Measurements from ENCODE around the gene GUCD1. TPM values are rescaled to one million over a fixed set of nuclear protein-coding genes. Genes with fewer than 3 reads are reported as not detected.
"Not testable (repeated sequence)": the region's sequence is repeated elsewhere in the genome, so short reads cannot be mapped to it uniquely, and the experiment has no call there.

Gene GUCD1
- total RNA-seq, 2 donors from 2014 or later, result 96.4 to 98.2 TPM

DNA sequence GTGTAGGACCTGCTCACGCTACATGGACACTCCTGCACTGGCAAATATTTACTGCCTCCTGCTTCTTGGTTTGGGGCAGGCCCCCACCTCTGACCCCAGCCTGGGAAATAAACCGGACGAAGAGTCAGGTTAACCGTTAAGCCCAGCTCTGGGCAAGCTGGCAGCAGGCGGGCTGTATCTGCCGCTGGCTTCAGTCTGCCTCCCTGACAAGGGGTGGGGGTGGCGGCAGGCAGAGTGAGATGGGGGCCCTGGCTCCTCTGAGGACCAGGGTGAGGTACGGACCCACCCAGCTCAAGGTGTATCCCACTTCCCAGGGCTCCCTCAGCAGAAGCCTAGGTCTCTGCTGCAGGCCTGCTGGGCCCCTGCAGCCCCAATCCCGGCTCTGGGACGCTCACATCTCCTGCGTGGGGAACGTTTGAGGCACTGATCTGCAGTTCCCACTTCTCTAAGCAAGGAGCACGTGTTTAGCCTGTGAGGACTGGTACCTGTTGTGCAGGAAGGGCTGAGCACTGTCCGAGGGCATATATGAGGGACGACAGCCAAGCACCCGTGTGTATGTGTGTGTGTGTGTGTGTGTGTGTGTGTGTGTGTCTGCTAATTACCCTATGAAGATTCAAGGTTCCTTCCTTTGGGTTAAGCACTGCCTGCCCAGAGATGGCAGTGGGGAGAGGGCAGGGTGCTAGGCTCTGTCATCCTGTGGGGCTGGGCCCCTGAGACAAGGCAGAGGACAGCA is 39.1 kb upstream of the GUCD1 start:
- Mint-ChIP-seq H3K9me3 (no peaks in the 10 kb centered on the region), H3K27ac (no peak overlapping the region), H3K4me3 (peak overlapping the region in 1 of 2 donors; percentile 71), H3K4me1 (ENCODE audit: low read depth) (no peaks in the 10 kb centered on the region), H3K27me3 (ENCODE audit: low read depth) (peaks cover 5% of the 10 kb centered on the region), H3K36me3 (ENCODE audit: insufficient read depth in 2 of 2) (no peaks in the 10 kb centered on the region)
- ATAC-seq (replicated peaks in 1 of 2) (no peak), DNase-seq (no peak)

GRCh38 chr22:24593559-24593835 is 38.6 kb upstream of the GUCD1 start:
- DNase-seq; ATAC-seq (replicated peaks in 1 of 2); H3K27ac Mint-ChIP-seq; H3K4me1 Mint-ChIP-seq (ENCODE audit: low read depth); H3K9me3 Mint-ChIP-seq; H3K27me3 Mint-ChIP-seq (ENCODE audit: low read depth); H3K36me3 Mint-ChIP-seq (ENCODE audit: insufficient read depth in 2 of 2): not testable (repeated sequence)
- H3K4me3 Mint-ChIP-seq, result peak overlapping the region; percentile 67 to 71

- Mint-ChIP-seq H3K4me3 (peak within 1 kb of the TSS; percentile 85 to 87), H3K27me3 (ENCODE audit: low read depth) (peaks cover 5% of the 10 kb centered on the region), H3K4me1 (ENCODE audit: low read depth) (no peaks in the 10 kb centered on the region), H3K27ac (no peak within 1 kb of the TSS), H3K9me3 (no peaks in the 10 kb centered on the region), H3K36me3 (ENCODE audit: insufficient read depth in 2 of 2) (no peaks in the 10 kb centered on the region)
- DNase-seq (peak; percentile 55 to 63), ATAC-seq (replicated peaks in 1 of 2) (peak; percentile 80 to 88)
Measured at GRCh38 chr22:24592851-24593558, 38.1 kb upstream of the GUCD1 start, which contains the start of gene LRRC75B. Gene LRRC75B (minus strand): TSS chr22:24593073. CDS start chr22:24593039, 34 bp downstream.

GRCh38 chr22:24592058-24592850 is 37.3 kb upstream of the GUCD1 start:
- ATAC-seq (replicated peaks in 1 of 2) (peak; percentile 29 to 39), DNase-seq (peak; percentile 11 to 19)
- Mint-ChIP-seq H3K27ac (no peak overlapping the region), H3K27me3 (ENCODE audit: low read depth) (peaks cover 5% of the 10 kb centered on the region), H3K36me3 (ENCODE audit: insufficient read depth in 2 of 2) (no peaks in the 10 kb centered on the region), H3K4me3 (peak overlapping the region; percentile 85 to 87), H3K4me1 (ENCODE audit: low read depth) (no peaks in the 10 kb centered on the region), H3K9me3 (no peaks in the 10 kb centered on the region)

DNA sequence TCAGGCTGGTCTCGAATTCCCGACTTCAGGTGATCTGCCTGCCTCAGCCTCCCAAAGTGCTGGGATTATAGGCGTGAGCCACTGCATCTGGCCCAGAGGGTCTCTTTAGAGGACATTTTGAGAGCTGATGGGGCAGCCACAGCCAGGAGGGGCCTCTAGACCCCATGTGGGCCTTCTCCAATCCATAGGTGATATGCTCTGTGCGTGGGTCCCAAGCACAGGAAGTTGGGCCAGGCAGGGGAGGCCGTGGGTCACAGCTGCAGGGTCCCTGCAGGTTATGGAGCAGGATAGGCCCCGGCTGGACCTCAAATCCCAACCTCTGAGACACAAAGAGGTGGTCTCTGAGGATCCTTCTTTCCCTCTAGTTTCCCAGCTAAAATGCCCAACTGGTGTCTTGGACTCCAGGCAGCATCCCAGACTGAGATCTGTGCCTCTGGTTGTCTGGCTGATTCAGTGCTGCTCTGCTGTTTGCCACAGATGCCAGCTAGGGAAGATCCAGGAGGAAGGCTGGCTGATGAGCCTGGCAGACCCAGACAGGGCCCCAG is 36.4 kb upstream of the GUCD1 start:
- H3K27me3 Mint-ChIP-seq (ENCODE audit: low read depth), result peaks cover 5% of the 10 kb centered on the region
- ATAC-seq (replicated peaks in 1 of 2) (no peak), DNase-seq (no peak)
- H3K4me3 Mint-ChIP-seq, result no peak overlapping the region
- H3K9me3 Mint-ChIP-seq, result no peaks in the 10 kb centered on the region
- no peak overlapping the region for H3K27ac Mint-ChIP-seq
- no peaks in the 10 kb centered on the region for H3K36me3 Mint-ChIP-seq (ENCODE audit: insufficient read depth in 2 of 2)
- H3K4me1 Mint-ChIP-seq (ENCODE audit: low read depth), result no peaks in the 10 kb centered on the region

DNA sequence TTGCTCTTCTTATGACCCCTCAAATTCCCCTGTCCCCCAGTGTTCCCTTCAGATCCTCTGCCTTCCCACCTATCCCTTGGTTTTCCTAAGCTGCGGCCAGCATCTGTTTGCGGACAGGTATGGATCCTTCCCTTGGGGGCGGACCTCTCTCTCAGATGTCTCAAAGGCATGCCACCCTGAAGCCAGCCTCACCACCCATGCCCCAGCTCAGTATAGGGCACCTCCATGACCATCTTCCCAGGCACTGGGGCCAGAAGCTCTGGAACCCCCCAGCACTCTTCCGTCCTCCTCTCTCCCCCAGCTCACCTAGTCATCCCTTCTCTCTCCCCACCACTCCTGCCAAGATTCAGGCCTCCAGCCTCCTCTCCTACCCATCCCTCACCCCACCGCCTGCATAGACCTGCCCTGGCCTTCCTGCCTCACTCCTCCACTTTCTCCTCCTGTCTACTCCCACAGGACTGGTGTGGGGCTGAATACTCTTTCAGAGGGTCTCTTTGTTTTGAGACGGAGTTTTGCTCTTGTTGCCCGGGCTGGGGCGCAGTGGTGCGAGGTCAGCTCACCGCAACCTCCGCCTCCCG is 35.7 kb upstream of the GUCD1 start:
- H3K27ac Mint-ChIP-seq, result no peak overlapping the region
- H3K27me3 Mint-ChIP-seq (ENCODE audit: low read depth), result peaks cover 5% of the 10 kb centered on the region
- H3K9me3 Mint-ChIP-seq, result no peaks in the 10 kb centered on the region
- H3K4me1 Mint-ChIP-seq (ENCODE audit: low read depth), result no peaks in the 10 kb centered on the region
- no peak for DNase-seq
- ATAC-seq (replicated peaks in 1 of 2), result no peak
- no peak overlapping the region for H3K4me3 Mint-ChIP-seq
- no peaks in the 10 kb centered on the region for H3K36me3 Mint-ChIP-seq (ENCODE audit: insufficient read depth in 2 of 2)

GRCh38 chr22:24589518-24590030 is 34.6 kb upstream of the GUCD1 start:
- no peaks in the 10 kb centered on the region for H3K4me1 Mint-ChIP-seq (ENCODE audit: low read depth)
- H3K27me3 Mint-ChIP-seq (ENCODE audit: low read depth), result peaks cover 5% of the 10 kb centered on the region
- no peak overlapping the region for H3K27ac Mint-ChIP-seq
- DNase-seq (no peak), ATAC-seq (replicated peaks in 1 of 2) (no peak)
- H3K9me3 Mint-ChIP-seq, result no peaks in the 10 kb centered on the region
- H3K36me3 Mint-ChIP-seq (ENCODE audit: insufficient read depth in 2 of 2), result no peaks in the 10 kb centered on the region
- H3K4me3 Mint-ChIP-seq, result no peak overlapping the region

DNA sequence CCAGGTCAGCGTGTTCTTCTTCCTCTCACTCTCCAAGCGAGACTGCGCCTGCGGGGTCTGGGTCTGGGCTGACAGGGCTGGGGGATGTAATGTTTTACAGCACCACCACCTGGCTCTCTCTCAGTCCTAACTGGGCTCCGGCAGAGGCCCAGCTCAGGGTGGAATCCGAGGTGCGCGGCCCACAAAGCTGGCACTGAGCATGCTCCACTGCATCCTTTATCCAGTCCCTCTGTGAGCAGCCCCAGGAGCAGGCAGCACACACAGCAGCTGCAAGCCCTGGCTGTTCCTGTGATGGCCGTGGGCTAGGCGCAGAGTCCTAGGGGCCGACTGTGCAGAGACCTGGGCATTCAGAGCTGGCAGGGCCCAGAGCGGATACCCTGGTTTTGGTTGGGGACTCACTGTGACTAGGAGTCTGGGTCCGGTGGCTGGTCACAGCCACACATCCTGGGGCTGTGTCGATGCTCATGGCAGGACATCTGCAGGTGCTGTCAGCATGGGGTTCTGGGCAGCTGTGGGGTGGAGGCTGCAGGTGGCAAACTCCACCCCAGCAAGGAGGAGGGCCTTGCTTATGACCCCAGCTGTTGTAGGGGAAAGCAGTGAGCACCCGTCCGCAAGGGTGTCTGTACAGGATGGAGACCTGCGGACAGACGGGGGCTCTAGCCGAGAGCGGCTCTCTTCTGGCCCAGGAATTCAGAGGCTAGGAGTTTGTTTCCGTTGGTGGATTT is 34.0 kb upstream of the GUCD1 start:
- ATAC-seq (replicated peaks in 1 of 2), result no peak

GRCh38 chr22:24588381-24588756 is 33.4 kb upstream of the GUCD1 start:
- ATAC-seq (replicated peaks in 1 of 2), result no peak
- H3K27ac Mint-ChIP-seq, result no peak overlapping the region
- no peaks in the 10 kb centered on the region for H3K36me3 Mint-ChIP-seq (ENCODE audit: insufficient read depth in 2 of 2)
- H3K4me1 Mint-ChIP-seq (ENCODE audit: low read depth), result no peaks in the 10 kb centered on the region
- H3K27me3 Mint-ChIP-seq (ENCODE audit: low read depth), result peaks cover 5% of the 10 kb centered on the region
- H3K4me3 Mint-ChIP-seq, result no peak overlapping the region
- no peak for DNase-seq
- H3K9me3 Mint-ChIP-seq, result no peaks in the 10 kb centered on the region

More for the DNA sequence above, 34.0 kb upstream of the GUCD1 start:
- Mint-ChIP-seq H3K36me3 (ENCODE audit: insufficient read depth in 2 of 2) (no peaks in the 10 kb centered on the region), H3K4me3 (no peak overlapping the region), H3K9me3 (no peaks in the 10 kb centered on the region), H3K27me3 (ENCODE audit: low read depth) (peaks cover 5% of the 10 kb centered on the region), H3K4me1 (ENCODE audit: low read depth) (no peaks in the 10 kb centered on the region), H3K27ac (no peak overlapping the region)
- DNase-seq, result no peak

DNA sequence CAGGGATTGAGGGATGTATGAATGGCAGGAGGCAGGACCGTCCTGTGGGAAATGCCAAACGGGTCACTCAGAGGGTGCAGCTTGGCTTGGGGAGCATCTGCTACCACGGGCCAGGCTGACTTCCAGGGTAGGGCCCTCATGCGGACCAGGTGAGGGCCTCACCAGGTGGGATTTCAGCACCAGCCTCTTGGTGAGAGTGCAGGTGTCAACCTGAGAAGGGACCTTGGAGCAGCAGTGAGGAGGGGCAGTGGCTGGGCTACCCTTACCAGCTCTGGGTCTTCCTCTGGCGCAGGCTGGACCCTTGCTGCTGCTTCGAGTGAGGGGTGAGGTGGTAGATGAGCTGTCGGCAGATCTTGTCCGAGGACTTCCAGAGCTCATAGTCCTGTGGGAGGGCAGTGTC is 33.0 kb upstream of the GUCD1 start:
- no peaks in the 10 kb centered on the region for H3K36me3 Mint-ChIP-seq (ENCODE audit: insufficient read depth in 2 of 2)
- H3K9me3 Mint-ChIP-seq, result no peaks in the 10 kb centered on the region
- peaks cover 5% of the 10 kb centered on the region for H3K27me3 Mint-ChIP-seq (ENCODE audit: low read depth)
- H3K4me3 Mint-ChIP-seq, result no peak overlapping the region
- no peak for DNase-seq
- no peaks in the 10 kb centered on the region for H3K4me1 Mint-ChIP-seq (ENCODE audit: low read depth)
- no peak overlapping the region for H3K27ac Mint-ChIP-seq
- no peak for ATAC-seq (replicated peaks in 1 of 2)

GRCh38 chr22:24587251-24587650 is 32.3 kb upstream of the GUCD1 start:
- Mint-ChIP-seq H3K9me3 (no peaks in the 10 kb centered on the region), H3K27me3 (ENCODE audit: low read depth) (peaks cover 2% of the 10 kb centered on the region)

GRCh38 chr22:24585927-24586546 is 31.1 kb upstream of the GUCD1 start:
- Mint-ChIP-seq H3K4me1 (ENCODE audit: low read depth) (no peaks in the 10 kb centered on the region), H3K27me3 (ENCODE audit: low read depth) (no peaks in the 10 kb centered on the region), H3K36me3 (ENCODE audit: insufficient read depth in 2 of 2) (no peaks in the 10 kb centered on the region), H3K9me3 (no peaks in the 10 kb centered on the region), H3K4me3 (no peak overlapping the region), H3K27ac (no peak overlapping the region)
- ATAC-seq (replicated peaks in 1 of 2), result no peak
- no peak for DNase-seq

More at GRCh38 chr22:24587251-24587650, 32.3 kb upstream of the GUCD1 start:
- Mint-ChIP-seq H3K4me1 (ENCODE audit: low read depth) (no peaks in the 10 kb centered on the region), H3K4me3 (no peak overlapping the region), H3K27ac (no peak overlapping the region), H3K36me3 (ENCODE audit: insufficient read depth in 2 of 2) (no peaks in the 10 kb centered on the region)
- ATAC-seq (replicated peaks in 1 of 2) (no peak), DNase-seq (no peak)

All from activated T-cell treated with anti-CD3 and anti-CD28 coated beads, Interleukin-2, amount 50 U/mL, for 72 hours (primary cell).